ENCODE data around the gene PCSK6.

GRCh38 chr15:101384276-101384675, 105.2 kb downstream of the PCSK6 start:
- TF ChIP-seq CTCF (IDR thresholded peaks at IDR 0.05) (no peak), POLR2A (IDR thresholded peaks at IDR 0.05) (no peak)

All from sigmoid colon (tissue), 3 donors.